K562 (cell line): ENCODE results near the gene WDR19. TPM values are rescaled to one million over a fixed set of nuclear protein-coding genes. Genes with fewer than 3 reads are reported as not detected.

Experiments
- ATAC-seq: fragments of 200-7000 bp; cut with Tn5 transposase; 3 replicates; pipeline ENCODE4 v1.9.1; 2020; ENCODE audit warnings: moderate library complexity
- BruUV-seq: library from RNA; stranded (reverse); fragments of 400-500 nt; replicated peaks from 2 replicates; lab custom pipeline; 2021; lab: Mats Ljungman, UMichigan
- CTCF ChIA-PET: fragments of 300-600 bp; formaldehyde crosslinking; extraction: SDS; loops from one replicate; lab custom pipeline; 2021; ENCODE audit warnings: low intra/inter-chr PET ratio; lab: Yijun Ruan, JAX
- POLR2A ChIA-PET: fragments of 300-600, 350-650 bp; sonication (Branson Sonifier 250); formaldehyde crosslinking; extraction: SDS; loops from one replicate; lab custom pipeline; 2021; ENCODE audit warnings: antibody characterized with exemption, inconsistent platforms; lab: Yijun Ruan, JAX
- DNase-seq, 4 experiments: peaks; one replicate each; pipeline versions ENCODE4 v3.0.0 to v3.0.0-alpha.2; 2011 to 2018; ENCODE audit warnings: low spot score in 3 of 4, mixed read lengths in 3 of 4; ENCODE audit errors: extremely low read depth in 1 of 4
- FAIRE-seq: peaks from 2 replicates; lab custom pipeline; 2011; peaks lifted over from hg19 to GRCh38; lab: Jason Lieb, UNC
- H2AFZ ChIP-seq: 2 replicates; pipeline ENCODE4 v1.6.0; 2011; ENCODE audit warnings: low read depth, low read length, control low read depth, inconsistent platforms
- H3K27ac ChIP-seq: fragments of 200-600 bp; 3 replicates; pipeline ENCODE4 v1.8.0; 2011; ENCODE audit warnings: low read depth, mild to moderate bottlenecking, control low read depth, inconsistent platforms, low read length, moderate library complexity, mixed read lengths; ENCODE audit errors: extremely low read depth
- H3K27me3 ChIP-seq, 2 experiments: fragments of 300-600 bp in 1 of 2; 2 replicates in 1 of 2; 3 replicates in 1 of 2; pipeline versions ENCODE4 v1.6.0 to v1.8.0; 2011; ENCODE audit warnings: inconsistent platforms in 2 of 2, low read length in 2 of 2, mild to moderate bottlenecking in 1 of 2, mixed read lengths in 1 of 2, moderate library complexity in 1 of 2; ENCODE audit not compliant: control insufficient read depth in 2 of 2, insufficient read depth in 2 of 2
- H3K36me3 ChIP-seq: fragments of 300-600 bp; 3 replicates; pipeline ENCODE4 v1.8.0; 2011; ENCODE audit warnings: mild to moderate bottlenecking, low read length, inconsistent platforms; ENCODE audit not compliant: control insufficient read depth, insufficient read depth
- H3K4me1 ChIP-seq, 2 experiments: fragments of 200-600 bp in 1 of 2; replicated peaks in 1 of 2; 2 replicates in 1 of 2; 3 replicates in 1 of 2; pipeline versions ENCODE4 v1.5.1 to v1.8.0; 2011; ENCODE audit warnings: inconsistent platforms in 2 of 2, low read length in 2 of 2, mild to moderate bottlenecking in 1 of 2, mixed read lengths in 1 of 2, moderate library complexity in 1 of 2; ENCODE audit not compliant: control insufficient read depth in 2 of 2, insufficient read depth in 2 of 2
- H3K4me2 ChIP-seq: 2 replicates; pipeline ENCODE4 v1.6.1; 2011; ENCODE audit warnings: low read length, control low read depth, inconsistent platforms, mixed read lengths; ENCODE audit not compliant: insufficient read depth
- H3K4me3 ChIP-seq: fragments of 200-600 bp; sonication (generic), shearing (Covaris generic); 2 replicates; pipeline ENCODE4 v1.5.1; 2016; ENCODE audit warnings: control low read depth, inconsistent platforms
- H3K79me2 ChIP-seq: fragments of 200-600 bp; 3 replicates; pipeline ENCODE4 v1.8.0; 2011; ENCODE audit warnings: low read length, inconsistent platforms; ENCODE audit not compliant: control insufficient read depth, insufficient read depth
- H3K9ac ChIP-seq, 2 experiments: 2 replicates each; pipeline versions ENCODE4 v1.6.0 to v1.6.1; 2011; ENCODE audit warnings: low read depth in 2 of 2, low read length in 2 of 2, control low read depth in 1 of 2, inconsistent platforms in 1 of 2, mild to moderate bottlenecking in 1 of 2, mixed read lengths in 1 of 2; ENCODE audit not compliant: insufficient read depth in 1 of 2
- H3K9me1 ChIP-seq: one replicate; pipeline ENCODE4 v1.6.0; 2011; ENCODE audit warnings: inconsistent platforms, mild to moderate bottlenecking, low read length, moderate library complexity; ENCODE audit not compliant: control insufficient read depth, insufficient read depth
- H3K9me3 ChIP-seq: replicated peaks from 2 replicates; pipeline ENCODE4 v1.5.1; 2011; ENCODE audit warnings: low read depth, low read length, inconsistent platforms; ENCODE audit not compliant: control insufficient read depth, insufficient read depth
- H4K20me1 ChIP-seq: replicated peaks from 2 replicates; pipeline ENCODE4 v1.6.1; 2011; ENCODE audit warnings: low read length, inconsistent platforms, mixed read lengths; ENCODE audit not compliant: control insufficient read depth, insufficient read depth
- CAMTA2 ChIP-seq: fragments of 250-450 bp; sonication (Bioruptor Pico); conservative IDR thresholded peaks from 2 replicates; pipeline ENCODE4 v1.5.1; 2022
- HIVEP1 ChIP-seq: fragments of 250-450 bp; sonication (Bioruptor Pico); IDR thresholded peaks from 2 replicates; pipeline ENCODE4 v1.4.0; 2020; ENCODE audit warnings: mild to moderate bottlenecking
- HNRNPUL1 ChIP-seq: fragments of 200-400 bp; formaldehyde crosslinking; IDR thresholded peaks from 2 replicates; pipeline ENCODE4 v1.6.1; 2017; ENCODE audit warnings: low read length
- NFE2 ChIP-seq: IDR thresholded peaks from 2 replicates; pipeline ENCODE4 v1.6.1; 2014; ENCODE audit warnings: antibody characterized with exemption, low read depth
- NR3C1 ChIP-seq: sonication (generic); formaldehyde crosslinking; IDR thresholded peaks from 2 replicates; pipeline ENCODE4 v1.8.1; 2022; ENCODE audit warnings: missing genetic modification reagents
- PREB ChIP-seq: sonication (generic); formaldehyde crosslinking; IDR thresholded peaks from 2 replicates; pipeline ENCODE4 v1.8.1; 2023; ENCODE audit warnings: mild to moderate bottlenecking, missing genetic modification reagents
- PTRF ChIP-seq: fragments of 450-650 bp; IDR thresholded peaks from 2 replicates; pipeline ENCODE4 v1.6.1; 2016; ENCODE audit warnings: mild to moderate bottlenecking, missing genetic modification characterization, missing compliant biosample characterization
- SMARCC2 ChIP-seq: fragments of 450-650 bp; IDR thresholded peaks from 2 replicates; pipeline ENCODE4 v1.6.1; 2017; ENCODE audit warnings: antibody characterized with exemption, moderate library complexity, mild to moderate bottlenecking, low read depth
- TGIF2 ChIP-seq: sonication (generic); formaldehyde crosslinking; IDR thresholded peaks from 2 replicates; pipeline ENCODE4 v1.8.1; 2022; ENCODE audit warnings: mild to moderate bottlenecking, missing genetic modification reagents, moderate library complexity
- ZNF121 ChIP-seq: sonication (generic); formaldehyde crosslinking; conservative IDR thresholded peaks from 2 replicates; pipeline ENCODE4 v1.8.0; 2022; ENCODE audit warnings: missing genetic modification reagents
- WGBS: fragments of 100-300 bp; shearing (Covaris generic); methylation state at CpG from one replicate; pipeline ENCODE4 v1.1.6; 2016; ENCODE audit warnings: low coverage, mixed read lengths; ENCODE audit not compliant: insufficient coverage; ENCODE audit errors: missing lambda C conversion rate; 5-methylcytosine and 5-hydroxymethylcytosine counted together
- in situ Hi-C: fragments of 300-500 bp; cut with MboI; formaldehyde crosslinking; loops from 4 replicates; pipeline ENCODE4 v1.15.0; 2018; ENCODE audit warnings: inconsistent platforms, mixed read lengths
- intact Hi-C: fragments of 100-400 bp; cut with micrococcal nuclease; formaldehyde crosslinking; loops from 2 replicates; pipeline ENCODE4 v1.14.2; 2022
- polyA plus RNA-seq, 8 experiments: library from polyadenylated mRNA; depleted of rRNA in 4 of 8; stranded (reverse) in 5 of 8; unstranded in 3 of 8; fragments of >200 nt; fragmentation: Nextera tagmentation in 2 of 8; fragmentation: Illumina TruSeq in 1 of 8; extraction: Ambion mirVana in 2 of 8; extraction: Trizol in 1 of 8; gene quantifications; 2 replicates each; pipeline versions ENCODE4 v1.2.1 to v1.2.3, GENCODE V29; 2011 to 2014; ENCODE audit warnings: inconsistent platforms in 1 of 8, missing spikeins in 1 of 8
- total RNA-seq, 7 experiments: library from RNA; depleted of rRNA in 6 of 7; stranded (reverse); fragments of >200 nt in 6 of 7; fragmentation: Illumina TruSeq in 2 of 7; extraction: Trizol in 2 of 7; gene quantifications; 2 replicates each; pipeline versions ENCODE4 v1.2.1 to v1.2.3, GENCODE V29; 2011 to 2021; ENCODE audit warnings: low replicate concordance in 1 of 7
- TF ChIP-seq, protein P1 (sequence below): fragments of 200-600 bp; sonication (generic); IDR thresholded peaks from one replicate; pipeline ENCODE4 v1.6.1; 2012; ENCODE audit warnings: mild to moderate bottlenecking, low read depth, low read length, inconsistent platforms

Gene WDR19
- total and polyA plus RNA-seq, 9 of the 15 experiments (the other 6 are each of a cell fraction or from before 2014, with no cell fraction given): 6.8 to 37.6 (median 11.2) TPM

- no TSS peak for BruUV-seq
- Histone ChIP-seq H3K79me2 (no peaks in the 10 kb centered on the region), H3K9ac (no peak overlapping the region), H2AFZ (no peak overlapping the region), H3K36me3 (no peaks in the 10 kb centered on the region), H3K27me3 (no peaks in the 10 kb centered on the region), H4K20me1 (no peaks in the 10 kb centered on the region), H3K9me1 (no peaks in the 10 kb centered on the region), H3K27ac (no peak overlapping the region), H3K4me2 (no peak overlapping the region), H3K4me3 (no peak overlapping the region), H3K9me3 (no peaks in the 10 kb centered on the region), H3K4me1 (no peaks in the 10 kb centered on the region)
- ATAC-seq: no peak
- ChIA-PET POLR2A (interaction anchor here (0.6 kb wide), 1 partner anchor 192 kb away, joined by 3 read pairs; no protein-coding TSS in a partner anchor), CTCF (no interaction called here)
- WGBS: 54% methylated on average over 2 of the region's 2 CpGs
- no peak for DNase-seq
- no peak for FAIRE-seq
- in situ Hi-C loops (no loop called here), intact Hi-C loops (no loop called here)
- TF ChIP-seq HNRNPUL1 (no peak), SMARCC2 (no peak), ZNF121 (CRISPR knock-in tag) (no peak), PTRF (tag) (no peak), PREB (no peak), CAMTA2 (CRISPR knock-in tag) (no peak), TGIF2 (no peak), HIVEP1 (CRISPR knock-in tag) (no peak), NFE2 (no peak), NR3C1 (CRISPR knock-in tag) (no peak)
- TF ChIP-seq, protein P1, sequence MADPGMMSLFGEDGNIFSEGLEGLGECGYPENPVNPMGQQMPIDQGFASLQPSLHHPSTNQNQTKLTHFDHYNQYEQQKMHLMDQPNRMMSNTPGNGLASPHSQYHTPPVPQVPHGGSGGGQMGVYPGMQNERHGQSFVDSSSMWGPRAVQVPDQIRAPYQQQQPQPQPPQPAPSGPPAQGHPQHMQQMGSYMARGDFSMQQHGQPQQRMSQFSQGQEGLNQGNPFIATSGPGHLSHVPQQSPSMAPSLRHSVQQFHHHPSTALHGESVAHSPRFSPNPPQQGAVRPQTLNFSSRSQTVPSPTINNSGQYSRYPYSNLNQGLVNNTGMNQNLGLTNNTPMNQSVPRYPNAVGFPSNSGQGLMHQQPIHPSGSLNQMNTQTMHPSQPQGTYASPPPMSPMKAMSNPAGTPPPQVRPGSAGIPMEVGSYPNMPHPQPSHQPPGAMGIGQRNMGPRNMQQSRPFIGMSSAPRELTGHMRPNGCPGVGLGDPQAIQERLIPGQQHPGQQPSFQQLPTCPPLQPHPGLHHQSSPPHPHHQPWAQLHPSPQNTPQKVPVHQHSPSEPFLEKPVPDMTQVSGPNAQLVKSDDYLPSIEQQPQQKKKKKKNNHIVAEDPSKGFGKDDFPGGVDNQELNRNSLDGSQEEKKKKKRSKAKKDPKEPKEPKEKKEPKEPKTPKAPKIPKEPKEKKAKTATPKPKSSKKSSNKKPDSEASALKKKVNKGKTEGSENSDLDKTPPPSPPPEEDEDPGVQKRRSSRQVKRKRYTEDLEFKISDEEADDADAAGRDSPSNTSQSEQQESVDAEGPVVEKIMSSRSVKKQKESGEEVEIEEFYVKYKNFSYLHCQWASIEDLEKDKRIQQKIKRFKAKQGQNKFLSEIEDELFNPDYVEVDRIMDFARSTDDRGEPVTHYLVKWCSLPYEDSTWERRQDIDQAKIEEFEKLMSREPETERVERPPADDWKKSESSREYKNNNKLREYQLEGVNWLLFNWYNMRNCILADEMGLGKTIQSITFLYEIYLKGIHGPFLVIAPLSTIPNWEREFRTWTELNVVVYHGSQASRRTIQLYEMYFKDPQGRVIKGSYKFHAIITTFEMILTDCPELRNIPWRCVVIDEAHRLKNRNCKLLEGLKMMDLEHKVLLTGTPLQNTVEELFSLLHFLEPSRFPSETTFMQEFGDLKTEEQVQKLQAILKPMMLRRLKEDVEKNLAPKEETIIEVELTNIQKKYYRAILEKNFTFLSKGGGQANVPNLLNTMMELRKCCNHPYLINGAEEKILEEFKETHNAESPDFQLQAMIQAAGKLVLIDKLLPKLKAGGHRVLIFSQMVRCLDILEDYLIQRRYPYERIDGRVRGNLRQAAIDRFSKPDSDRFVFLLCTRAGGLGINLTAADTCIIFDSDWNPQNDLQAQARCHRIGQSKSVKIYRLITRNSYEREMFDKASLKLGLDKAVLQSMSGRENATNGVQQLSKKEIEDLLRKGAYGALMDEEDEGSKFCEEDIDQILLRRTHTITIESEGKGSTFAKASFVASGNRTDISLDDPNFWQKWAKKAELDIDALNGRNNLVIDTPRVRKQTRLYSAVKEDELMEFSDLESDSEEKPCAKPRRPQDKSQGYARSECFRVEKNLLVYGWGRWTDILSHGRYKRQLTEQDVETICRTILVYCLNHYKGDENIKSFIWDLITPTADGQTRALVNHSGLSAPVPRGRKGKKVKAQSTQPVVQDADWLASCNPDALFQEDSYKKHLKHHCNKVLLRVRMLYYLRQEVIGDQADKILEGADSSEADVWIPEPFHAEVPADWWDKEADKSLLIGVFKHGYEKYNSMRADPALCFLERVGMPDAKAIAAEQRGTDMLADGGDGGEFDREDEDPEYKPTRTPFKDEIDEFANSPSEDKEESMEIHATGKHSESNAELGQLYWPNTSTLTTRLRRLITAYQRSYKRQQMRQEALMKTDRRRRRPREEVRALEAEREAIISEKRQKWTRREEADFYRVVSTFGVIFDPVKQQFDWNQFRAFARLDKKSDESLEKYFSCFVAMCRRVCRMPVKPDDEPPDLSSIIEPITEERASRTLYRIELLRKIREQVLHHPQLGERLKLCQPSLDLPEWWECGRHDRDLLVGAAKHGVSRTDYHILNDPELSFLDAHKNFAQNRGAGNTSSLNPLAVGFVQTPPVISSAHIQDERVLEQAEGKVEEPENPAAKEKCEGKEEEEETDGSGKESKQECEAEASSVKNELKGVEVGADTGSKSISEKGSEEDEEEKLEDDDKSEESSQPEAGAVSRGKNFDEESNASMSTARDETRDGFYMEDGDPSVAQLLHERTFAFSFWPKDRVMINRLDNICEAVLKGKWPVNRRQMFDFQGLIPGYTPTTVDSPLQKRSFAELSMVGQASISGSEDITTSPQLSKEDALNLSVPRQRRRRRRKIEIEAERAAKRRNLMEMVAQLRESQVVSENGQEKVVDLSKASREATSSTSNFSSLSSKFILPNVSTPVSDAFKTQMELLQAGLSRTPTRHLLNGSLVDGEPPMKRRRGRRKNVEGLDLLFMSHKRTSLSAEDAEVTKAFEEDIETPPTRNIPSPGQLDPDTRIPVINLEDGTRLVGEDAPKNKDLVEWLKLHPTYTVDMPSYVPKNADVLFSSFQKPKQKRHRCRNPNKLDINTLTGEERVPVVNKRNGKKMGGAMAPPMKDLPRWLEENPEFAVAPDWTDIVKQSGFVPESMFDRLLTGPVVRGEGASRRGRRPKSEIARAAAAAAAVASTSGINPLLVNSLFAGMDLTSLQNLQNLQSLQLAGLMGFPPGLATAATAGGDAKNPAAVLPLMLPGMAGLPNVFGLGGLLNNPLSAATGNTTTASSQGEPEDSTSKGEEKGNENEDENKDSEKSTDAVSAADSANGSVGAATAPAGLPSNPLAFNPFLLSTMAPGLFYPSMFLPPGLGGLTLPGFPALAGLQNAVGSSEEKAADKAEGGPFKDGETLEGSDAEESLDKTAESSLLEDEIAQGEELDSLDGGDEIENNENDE: no peak
These were observed 74.1 kb downstream of the WDR19 start for GRCh38 chr4:39256436-39256835.
